HG02610 (cell line): ENCODE measurements around the gene CIITA.
"Not testable (repeated sequence)": the region's sequence is repeated elsewhere in the genome, so short reads cannot be mapped to it uniquely, and the experiment has no call there.

Experiments
- ATAC-seq: cut with Tn5 transposase; IDR thresholded peaks from one replicate; pipeline ENCODE4 v1.9.1; 2021; ENCODE audit warnings: mild to moderate bottlenecking, moderate library complexity; ENCODE audit not compliant: unreplicated experiment

CIITA gene

GRCh38 chr16:10916534-10916933, 39.5 kb downstream of the CIITA start:
- ATAC-seq = no peak

DNA sequence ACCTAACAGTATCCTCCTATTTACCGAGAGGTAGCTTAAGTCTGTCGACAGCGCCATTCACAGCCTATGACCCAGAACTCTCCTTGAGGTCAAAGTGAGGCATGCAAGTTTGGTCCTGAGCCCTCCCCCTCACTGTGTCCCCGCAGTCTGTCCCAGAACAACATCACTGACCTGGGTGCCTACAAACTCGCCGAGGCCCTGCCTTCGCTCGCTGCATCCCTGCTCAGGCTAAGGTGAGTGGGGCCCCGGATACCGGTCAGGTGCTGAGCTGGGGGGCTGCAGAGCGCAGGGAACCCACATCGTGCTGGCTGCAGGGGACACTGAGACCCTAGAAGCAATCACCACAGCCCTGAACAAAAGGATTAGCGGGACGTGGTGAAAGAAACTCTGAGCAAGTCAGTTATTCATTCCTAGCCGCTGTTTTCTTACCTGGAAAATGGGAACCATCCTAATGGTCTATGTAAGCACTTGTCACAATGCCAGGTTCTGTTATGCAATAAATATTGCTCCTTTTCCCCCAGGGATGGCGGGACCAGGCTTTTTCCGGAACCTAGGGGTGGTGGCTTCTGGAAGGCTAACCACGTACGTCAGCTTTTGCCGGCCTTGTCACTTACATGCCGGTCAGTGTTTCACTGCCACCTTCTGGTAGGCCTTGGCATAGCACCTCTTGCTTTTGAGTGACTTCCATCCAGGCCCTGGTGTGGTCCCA, 41.4 kb downstream of the CIITA start:
- peak; percentile 50 for ATAC-seq

GRCh38 chr16:10919003-10919351, 42.0 kb downstream of the CIITA start:
- no peak for ATAC-seq

- no peak for ATAC-seq
Observed at GRCh38 chr16:10920726-10921427, 43.9 kb downstream of the CIITA start.

GRCh38 chr16:10921536-10922327, 44.7 kb downstream of the CIITA start:
- no peak for ATAC-seq

GRCh38 chr16:10922328-10923145, 45.5 kb downstream of the CIITA start:
- ATAC-seq = no peak

- ATAC-seq = no peak
Observed at GRCh38 chr16:10923146-10923649, 46.2 kb downstream of the CIITA start.

DNA sequence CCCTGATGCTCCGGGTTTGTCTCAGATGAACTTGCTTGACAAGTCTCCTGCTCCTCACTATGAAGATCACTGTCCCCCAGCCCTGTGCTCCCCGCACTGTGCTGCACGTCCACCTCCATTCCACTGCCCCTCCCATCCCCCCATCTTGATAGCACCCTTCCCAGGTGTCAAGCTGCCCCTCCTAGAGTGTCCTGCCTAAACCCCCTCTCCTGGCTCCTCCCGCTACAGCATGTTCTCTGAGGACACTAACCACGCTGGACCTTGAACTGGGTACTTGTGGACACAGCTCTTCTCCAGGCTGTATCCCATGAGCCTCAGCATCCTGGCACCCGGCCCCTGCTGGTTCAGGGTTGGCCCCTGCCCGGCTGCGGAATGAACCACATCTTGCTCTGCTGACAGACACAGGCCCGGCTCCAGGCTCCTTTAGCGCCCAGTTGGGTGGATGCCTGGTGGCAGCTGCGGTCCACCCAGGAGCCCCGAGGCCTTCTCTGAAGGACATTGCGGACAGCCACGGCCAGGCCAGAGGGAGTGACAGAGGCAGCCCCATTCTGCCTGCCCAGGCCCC, 46.7 kb downstream of the CIITA start:
- ATAC-seq = no peak

DNA sequence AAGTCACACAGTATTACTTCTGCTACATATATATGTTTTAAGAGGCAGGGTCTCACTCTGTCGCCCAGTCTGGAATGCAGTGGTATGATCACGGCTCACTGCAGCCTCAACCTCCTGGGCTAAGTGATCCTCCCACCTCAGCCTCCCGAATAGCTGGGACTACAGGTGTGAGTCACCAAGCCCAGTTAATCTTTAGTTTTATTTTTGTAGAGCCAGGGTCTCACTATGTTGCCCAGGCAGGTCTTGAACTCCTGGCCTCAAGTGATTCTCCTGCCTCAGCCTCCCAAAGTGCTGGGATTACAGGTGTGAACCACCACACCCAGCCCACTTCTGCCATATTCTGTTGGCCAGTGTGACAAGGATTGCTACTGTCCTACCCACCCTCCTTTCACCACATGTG, 48.3 kb downstream of the CIITA start:
- ATAC-seq = not testable (repeated sequence)

DNA sequence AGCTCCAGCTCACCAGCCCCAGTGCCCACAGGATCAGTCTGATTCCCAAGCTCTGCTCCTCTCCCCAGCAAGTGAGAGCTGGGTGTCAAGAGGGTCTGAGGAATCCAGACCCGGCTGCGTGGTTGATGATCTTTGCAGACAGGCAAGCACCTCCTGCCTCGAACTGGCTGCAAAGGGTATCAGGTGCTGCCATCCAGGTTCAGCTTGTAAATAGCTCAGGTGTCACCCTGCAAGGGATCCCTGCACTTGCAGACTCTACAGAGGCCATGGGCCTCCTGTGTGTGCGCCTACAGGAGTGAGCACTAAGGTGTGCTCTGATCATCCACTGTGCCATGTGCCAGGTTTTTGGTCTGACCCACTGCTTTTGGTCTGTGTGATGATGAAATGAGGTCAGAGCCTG, 49.1 kb downstream of the CIITA start:
- ATAC-seq = no peak

- no peak for ATAC-seq
Observed at GRCh38 chr16:10926867-10927266, 49.9 kb downstream of the CIITA start.

DNA sequence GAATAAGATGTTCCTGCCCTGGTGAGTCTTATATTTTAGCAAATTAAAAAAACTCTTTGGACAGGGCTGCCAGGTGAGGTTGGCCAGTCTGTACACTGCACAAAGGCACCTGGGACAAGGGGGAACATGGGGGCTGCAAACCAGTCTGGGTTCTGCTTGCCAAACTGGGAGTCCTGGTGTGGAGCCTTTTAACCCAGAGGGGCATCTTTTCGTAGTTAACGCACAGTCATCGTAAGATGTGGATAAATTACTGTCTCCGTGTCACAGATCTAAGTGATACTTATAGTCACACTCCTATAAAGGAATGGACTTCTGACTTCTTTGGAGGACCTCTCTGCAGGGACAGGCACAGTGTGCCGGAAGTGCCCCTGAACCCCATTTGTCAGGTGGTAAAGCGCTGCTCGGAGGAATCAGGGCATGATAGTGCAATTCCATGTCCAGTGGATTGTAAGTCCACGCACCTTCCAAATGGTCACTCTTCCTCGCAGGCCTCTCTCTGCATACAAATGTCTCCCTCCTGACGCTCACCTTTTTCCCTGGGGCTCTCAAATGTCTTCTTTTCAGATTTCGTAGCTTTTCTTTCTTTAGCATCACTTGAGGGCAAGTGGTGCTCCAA, 50.6 kb downstream of the CIITA start:
- no peak for ATAC-seq

DNA sequence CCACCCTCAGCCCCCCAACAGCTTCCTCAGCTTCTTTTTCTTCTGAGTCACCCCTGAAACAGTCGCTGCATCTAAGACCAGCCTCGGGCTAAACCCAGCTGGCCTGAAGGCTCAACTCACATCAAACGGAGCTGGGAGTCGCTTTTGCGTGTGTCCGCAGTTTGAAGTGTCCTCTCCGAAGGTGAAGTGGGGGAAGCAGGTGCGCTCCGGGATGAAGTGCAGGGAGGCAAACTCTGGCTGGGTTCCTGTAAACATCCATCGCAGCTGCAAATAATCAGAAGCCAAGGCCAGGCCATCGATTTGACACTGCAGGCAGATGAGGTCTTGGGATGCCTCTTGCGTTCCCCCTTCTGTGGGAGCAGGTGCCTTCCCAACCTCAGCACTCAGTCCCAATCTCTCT, 52.1 kb downstream of the CIITA start:
- not testable (repeated sequence) for ATAC-seq

DNA sequence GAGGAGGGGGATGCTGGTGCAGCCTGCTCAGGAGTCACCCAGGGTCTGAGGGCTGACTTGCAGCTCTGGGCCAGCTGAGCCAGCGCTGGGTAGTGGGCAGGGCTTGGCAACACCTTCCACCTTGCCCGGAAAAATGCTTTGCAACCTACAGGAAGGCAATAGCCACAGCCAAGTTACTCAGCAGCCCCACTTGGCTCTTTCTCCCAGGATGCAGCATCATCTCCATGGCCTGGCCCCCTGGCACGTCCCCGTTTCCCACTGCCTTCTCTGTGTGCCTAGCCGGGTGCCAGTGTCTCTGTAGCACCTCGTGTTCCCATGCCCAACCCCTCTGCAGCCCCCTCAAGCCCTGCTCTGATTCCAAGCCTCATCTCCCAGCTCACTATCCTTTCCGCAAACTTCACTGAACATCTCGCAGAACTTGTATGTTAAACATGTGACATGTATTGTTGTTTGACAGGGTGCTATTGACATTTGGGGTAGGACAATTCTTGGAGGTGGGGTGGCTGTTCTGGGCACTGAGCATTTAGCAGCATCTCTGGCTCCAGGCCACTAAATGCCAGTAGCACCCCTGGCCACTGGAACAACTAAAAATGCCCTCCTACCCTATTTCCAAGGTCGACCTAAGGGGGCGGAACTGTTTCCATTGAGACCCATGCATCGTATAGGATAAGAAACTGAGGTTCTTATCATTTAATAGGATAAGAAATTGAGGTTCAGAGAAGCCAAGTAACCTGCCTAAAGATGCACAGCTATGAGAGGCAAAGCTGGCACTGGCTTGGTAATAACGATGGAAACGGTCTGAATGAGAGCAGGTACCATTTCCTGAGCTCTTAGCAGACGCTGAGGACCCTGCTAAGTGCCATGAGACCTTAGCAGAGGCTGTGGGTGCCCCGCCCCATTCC, 53.1 kb downstream of the CIITA start:
- ATAC-seq = no peak

- no peak for ATAC-seq
Observed at GRCh38 chr16:10930755-10931093, 53.7 kb downstream of the CIITA start.

DNA sequence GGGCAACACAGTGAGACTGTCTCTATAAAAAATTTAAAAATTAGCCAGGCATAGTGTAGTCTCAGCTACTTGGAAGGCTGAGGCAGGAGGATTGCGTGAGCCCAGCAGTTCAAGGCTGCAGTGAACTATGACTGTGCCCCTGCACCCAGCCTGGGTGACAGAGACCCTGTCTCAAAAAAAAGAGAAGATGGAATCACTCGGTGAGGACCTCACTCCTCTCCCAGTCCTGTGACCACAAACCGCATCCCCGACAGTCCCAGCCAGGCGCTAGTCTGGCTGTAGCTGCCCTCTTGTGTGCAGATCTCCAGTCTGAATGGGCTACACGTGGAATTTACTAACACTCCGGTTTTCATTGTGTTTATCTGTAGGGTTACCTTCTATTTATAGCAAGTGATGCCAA, 54.1 kb downstream of the CIITA start:
- no peak for ATAC-seq

- ATAC-seq = no peak
Observed at GRCh38 chr16:10931977-10932632, 55.1 kb downstream of the CIITA start.

DNA sequence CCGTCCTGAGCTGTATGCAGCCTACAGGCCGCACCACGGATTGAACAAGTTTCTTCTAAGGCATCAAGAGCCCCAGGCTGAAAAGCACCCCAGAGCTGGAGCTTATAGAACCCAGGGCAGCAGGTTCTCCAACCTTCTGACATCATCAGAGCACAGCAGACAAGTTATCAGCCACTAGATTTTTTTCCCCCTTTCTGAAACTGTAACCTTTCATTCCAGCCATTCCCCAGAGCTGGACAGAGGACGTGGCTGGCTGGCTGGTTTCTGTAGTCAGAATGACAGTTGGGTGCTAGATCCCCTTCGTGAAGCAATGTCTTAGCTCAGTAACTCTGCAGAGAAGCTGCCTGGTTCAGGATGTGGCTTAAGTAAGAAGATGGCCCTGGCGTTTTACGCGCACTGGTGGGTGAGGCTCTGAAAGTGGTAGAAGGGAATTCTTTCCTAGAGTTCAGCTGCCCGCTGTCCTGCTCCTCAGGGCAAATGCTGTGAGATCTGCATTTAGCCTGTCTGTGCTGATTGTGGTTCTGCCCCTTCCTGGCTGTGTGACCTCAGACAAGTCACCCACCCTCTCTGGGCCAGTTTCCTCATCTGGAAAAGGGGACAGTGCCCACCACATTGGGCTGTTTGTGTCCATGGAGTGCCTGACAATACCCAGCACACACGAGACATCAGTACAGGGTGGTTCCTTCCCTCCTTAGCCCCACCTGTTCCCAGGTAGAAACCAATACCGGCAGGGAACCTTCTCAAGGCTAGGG, 56.1 kb downstream of the CIITA start:
- no peak for ATAC-seq
